Activated naive CD4-positive, alpha-beta T cell treated with anti-CD3 and anti-CD28 coated beads, Interleukin-2, amount 50 U/mL, for 24 hours (primary cell): Measurements from ENCODE around the gene PDIA6.

Experiments
- H3K27ac Mint-ChIP-seq: one replicate; pipeline ENCODE4 v1.8.0; 2021; ENCODE audit warnings: mild to moderate bottlenecking, mixed read lengths
- H3K27me3 Mint-ChIP-seq: one replicate; pipeline ENCODE4 v1.8.0; 2021; ENCODE audit warnings: mixed read lengths
- H3K36me3 Mint-ChIP-seq: one replicate; pipeline ENCODE4 v1.8.0; 2021; ENCODE audit warnings: mixed read lengths
- H3K4me1 Mint-ChIP-seq: one replicate; pipeline ENCODE4 v1.8.0; 2021; ENCODE audit warnings: mixed read lengths
- H3K4me3 Mint-ChIP-seq: one replicate; pipeline ENCODE4 v1.8.0; 2021; ENCODE audit warnings: mild to moderate bottlenecking, mixed read lengths
- H3K9me3 Mint-ChIP-seq: one replicate; pipeline ENCODE4 v1.8.0; 2021; ENCODE audit warnings: mixed read lengths

Gene PDIA6

GRCh38 chr2:10838734-10839133 is 26.1 kb upstream of the PDIA6 start:
- Mint-ChIP-seq H3K4me1 (no peaks in the 10 kb centered on the region), H3K27me3 (peaks cover 5% of the 10 kb centered on the region), H3K4me3 (no peak overlapping the region), H3K36me3 (peaks cover 10% of the 10 kb centered on the region), H3K27ac (no peak overlapping the region), H3K9me3 (peaks cover 3% of the 10 kb centered on the region)

GRCh38 chr2:10837298-10838266 is 25.0 kb upstream of the PDIA6 start:
- Mint-ChIP-seq H3K9me3 (peaks cover 3% of the 10 kb centered on the region), H3K4me3 (no peak overlapping the region), H3K27ac (no peak overlapping the region), H3K27me3 (peaks cover 7% of the 10 kb centered on the region), H3K4me1 (peaks cover under 1% of the 10 kb centered on the region), H3K36me3 (peaks cover 10% of the 10 kb centered on the region)

GRCh38 chr2:10835052-10835970 is 22.7 kb upstream of the PDIA6 start:
- Mint-ChIP-seq H3K4me1 (peaks cover 6% of the 10 kb centered on the region), H3K27ac (no peak overlapping the region), H3K27me3 (peaks cover 9% of the 10 kb centered on the region), H3K36me3 (no peaks in the 10 kb centered on the region), H3K9me3 (no peaks in the 10 kb centered on the region), H3K4me3 (no peak overlapping the region)

- no peaks in the 10 kb centered on the region for H3K36me3 Mint-ChIP-seq
- no peak overlapping the region for H3K27ac Mint-ChIP-seq
- no peak overlapping the region for H3K4me3 Mint-ChIP-seq
- H3K27me3 Mint-ChIP-seq, result peaks cover 6% of the 10 kb centered on the region
- peaks cover 6% of the 10 kb centered on the region for H3K4me1 Mint-ChIP-seq
- H3K9me3 Mint-ChIP-seq, result no peaks in the 10 kb centered on the region
Measured at GRCh38 chr2:10834068-10834655, 21.6 kb upstream of the PDIA6 start.

- Mint-ChIP-seq H3K27ac (no peak overlapping the region), H3K27me3 (peaks cover 6% of the 10 kb centered on the region), H3K9me3 (no peaks in the 10 kb centered on the region), H3K4me3 (no peak overlapping the region), H3K4me1 (peaks cover 6% of the 10 kb centered on the region), H3K36me3 (no peaks in the 10 kb centered on the region)
Measured at GRCh38 chr2:10833021-10833420, 20.4 kb upstream of the PDIA6 start.

- peaks cover 4% of the 10 kb centered on the region for H3K27me3 Mint-ChIP-seq
- H3K4me1 Mint-ChIP-seq, result peaks cover 6% of the 10 kb centered on the region
- H3K36me3 Mint-ChIP-seq, result no peaks in the 10 kb centered on the region
- H3K9me3 Mint-ChIP-seq, result no peaks in the 10 kb centered on the region
- H3K27ac Mint-ChIP-seq, result no peak overlapping the region
- H3K4me3 Mint-ChIP-seq, result peak overlapping the region; percentile 33
Measured at GRCh38 chr2:10832203-10832936, 19.8 kb upstream of the PDIA6 start.

- Mint-ChIP-seq H3K4me3 (no peak overlapping the region), H3K4me1 (peaks cover 6% of the 10 kb centered on the region), H3K9me3 (no peaks in the 10 kb centered on the region), H3K27me3 (peaks cover 4% of the 10 kb centered on the region), H3K27ac (no peak overlapping the region), H3K36me3 (no peaks in the 10 kb centered on the region)
Measured at GRCh38 chr2:10831400-10831985, 18.9 kb upstream of the PDIA6 start.

GRCh38 chr2:10830641-10831399 is 18.2 kb upstream of the PDIA6 start:
- Mint-ChIP-seq H3K27me3 (peaks cover 4% of the 10 kb centered on the region), H3K9me3 (no peaks in the 10 kb centered on the region), H3K4me3 (no peak overlapping the region), H3K27ac (no peak overlapping the region), H3K4me1 (peaks cover 6% of the 10 kb centered on the region), H3K36me3 (no peaks in the 10 kb centered on the region)

- Mint-ChIP-seq H3K4me3 (no peak overlapping the region), H3K36me3 (no peaks in the 10 kb centered on the region), H3K27me3 (peaks cover 7% of the 10 kb centered on the region), H3K27ac (no peak overlapping the region), H3K4me1 (peaks cover 6% of the 10 kb centered on the region), H3K9me3 (no peaks in the 10 kb centered on the region)
Measured at GRCh38 chr2:10830203-10830602, 17.6 kb upstream of the PDIA6 start.

- H3K27me3 Mint-ChIP-seq, result peaks cover 10% of the 10 kb centered on the region
- H3K4me1 Mint-ChIP-seq, result peaks cover 6% of the 10 kb centered on the region
- H3K36me3 Mint-ChIP-seq, result no peaks in the 10 kb centered on the region
- no peak overlapping the region for H3K4me3 Mint-ChIP-seq
- no peaks in the 10 kb centered on the region for H3K9me3 Mint-ChIP-seq
- no peak overlapping the region for H3K27ac Mint-ChIP-seq
Measured at GRCh38 chr2:10829299-10829698, 16.7 kb upstream of the PDIA6 start.

GRCh38 chr2:10828346-10828745 is 15.8 kb upstream of the PDIA6 start:
- no peak overlapping the region for H3K4me3 Mint-ChIP-seq
- H3K27ac Mint-ChIP-seq, result no peak overlapping the region
- H3K36me3 Mint-ChIP-seq, result no peaks in the 10 kb centered on the region
- H3K9me3 Mint-ChIP-seq, result no peaks in the 10 kb centered on the region
- peaks cover 10% of the 10 kb centered on the region for H3K27me3 Mint-ChIP-seq
- peaks cover 6% of the 10 kb centered on the region for H3K4me1 Mint-ChIP-seq

- Mint-ChIP-seq H3K4me1 (no peaks in the 10 kb centered on the region), H3K27me3 (peaks cover 6% of the 10 kb centered on the region), H3K4me3 (no peak overlapping the region)
Measured at GRCh38 chr2:10826625-10827024, 14.0 kb upstream of the PDIA6 start.

GRCh38 chr2:10826026-10826425 is 13.4 kb upstream of the PDIA6 start:
- no peaks in the 10 kb centered on the region for H3K36me3 Mint-ChIP-seq
- H3K4me1 Mint-ChIP-seq, result no peaks in the 10 kb centered on the region
- no peak overlapping the region for H3K4me3 Mint-ChIP-seq
- peaks cover 6% of the 10 kb centered on the region for H3K27me3 Mint-ChIP-seq
- H3K9me3 Mint-ChIP-seq, result no peaks in the 10 kb centered on the region
- H3K27ac Mint-ChIP-seq, result no peak overlapping the region

More at GRCh38 chr2:10826625-10827024, 14.0 kb upstream of the PDIA6 start:
- no peak overlapping the region for H3K27ac Mint-ChIP-seq
- H3K9me3 Mint-ChIP-seq, result no peaks in the 10 kb centered on the region
- no peaks in the 10 kb centered on the region for H3K36me3 Mint-ChIP-seq

GRCh38 chr2:10824191-10824590 is 11.6 kb upstream of the PDIA6 start:
- Mint-ChIP-seq H3K9me3 (no peaks in the 10 kb centered on the region), H3K36me3 (no peaks in the 10 kb centered on the region), H3K27ac (no peak overlapping the region), H3K4me1 (no peaks in the 10 kb centered on the region), H3K27me3 (peaks cover 10% of the 10 kb centered on the region), H3K4me3 (no peak overlapping the region)
